NCI-H146 treated with DMSO at 0.1 percent for 48 hours (cell line): Measurements from ENCODE around the gene PALLD.

ENCODE experiments used
- DNase-seq: peaks from one replicate; lab custom pipeline; 2025; ENCODE audit not compliant: unreplicated experiment; lab: John Stamatoyannopoulos, UW

Gene PALLD

DNA sequence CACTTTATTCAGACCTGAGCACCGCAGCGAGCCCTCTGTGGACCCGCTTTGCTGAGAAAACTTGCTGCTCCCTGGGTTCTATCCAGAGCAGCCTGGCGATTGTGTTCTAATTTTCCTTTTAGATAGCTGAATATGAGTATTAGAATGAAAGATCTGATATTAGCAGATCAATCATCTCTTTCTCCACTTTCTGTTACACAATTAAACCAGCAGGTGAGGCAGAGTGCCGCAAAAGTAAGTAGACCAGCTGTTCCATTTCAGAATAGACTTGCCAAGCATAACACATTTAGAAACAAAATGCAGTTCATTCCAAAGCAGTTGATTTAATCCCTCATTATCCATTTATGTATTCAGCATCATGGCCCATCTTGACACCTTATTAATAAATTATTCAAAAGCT is 58.6 kb downstream of the PALLD start:
- no peak for DNase-seq

DNA sequence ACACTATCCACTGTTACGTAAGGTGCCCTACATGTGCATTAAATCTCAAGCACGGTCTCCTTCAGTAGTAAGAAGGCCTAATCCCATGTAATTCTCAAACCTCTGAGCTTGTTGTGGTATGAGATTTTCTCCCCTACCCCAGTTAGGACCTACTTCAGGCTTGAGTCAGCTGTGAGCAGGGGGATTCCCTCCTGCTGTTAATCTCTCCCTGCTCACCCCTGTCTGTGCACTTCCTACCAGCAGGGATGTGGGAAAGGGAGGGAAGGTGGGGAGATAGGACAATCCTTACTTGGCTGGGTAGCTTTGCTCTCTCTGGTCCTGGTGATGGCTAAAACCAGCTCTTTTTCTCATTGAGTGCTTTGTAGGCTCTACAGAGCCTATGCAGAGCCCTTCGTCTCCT is 60.8 kb downstream of the PALLD start:
- no peak for DNase-seq

DNA sequence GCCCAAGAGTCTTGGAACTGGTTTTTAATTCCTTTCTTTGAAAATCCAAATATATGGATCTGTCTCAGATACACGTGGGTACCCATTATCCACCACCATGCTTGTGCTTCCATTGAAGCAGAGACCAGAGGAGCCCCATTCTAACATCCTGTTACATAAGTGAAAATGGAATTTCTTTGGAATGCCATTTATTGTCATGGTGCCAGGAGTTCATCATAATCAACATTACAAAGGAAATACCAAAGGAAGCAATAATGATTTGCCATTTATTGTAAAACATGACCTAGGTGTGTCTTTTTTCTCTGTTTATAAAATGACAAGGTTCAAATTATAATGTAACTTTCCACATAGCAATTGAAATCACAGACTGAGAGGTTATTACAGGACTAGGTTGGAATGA is 61.7 kb downstream of the PALLD start:
- DNase-seq: no peak

DNA sequence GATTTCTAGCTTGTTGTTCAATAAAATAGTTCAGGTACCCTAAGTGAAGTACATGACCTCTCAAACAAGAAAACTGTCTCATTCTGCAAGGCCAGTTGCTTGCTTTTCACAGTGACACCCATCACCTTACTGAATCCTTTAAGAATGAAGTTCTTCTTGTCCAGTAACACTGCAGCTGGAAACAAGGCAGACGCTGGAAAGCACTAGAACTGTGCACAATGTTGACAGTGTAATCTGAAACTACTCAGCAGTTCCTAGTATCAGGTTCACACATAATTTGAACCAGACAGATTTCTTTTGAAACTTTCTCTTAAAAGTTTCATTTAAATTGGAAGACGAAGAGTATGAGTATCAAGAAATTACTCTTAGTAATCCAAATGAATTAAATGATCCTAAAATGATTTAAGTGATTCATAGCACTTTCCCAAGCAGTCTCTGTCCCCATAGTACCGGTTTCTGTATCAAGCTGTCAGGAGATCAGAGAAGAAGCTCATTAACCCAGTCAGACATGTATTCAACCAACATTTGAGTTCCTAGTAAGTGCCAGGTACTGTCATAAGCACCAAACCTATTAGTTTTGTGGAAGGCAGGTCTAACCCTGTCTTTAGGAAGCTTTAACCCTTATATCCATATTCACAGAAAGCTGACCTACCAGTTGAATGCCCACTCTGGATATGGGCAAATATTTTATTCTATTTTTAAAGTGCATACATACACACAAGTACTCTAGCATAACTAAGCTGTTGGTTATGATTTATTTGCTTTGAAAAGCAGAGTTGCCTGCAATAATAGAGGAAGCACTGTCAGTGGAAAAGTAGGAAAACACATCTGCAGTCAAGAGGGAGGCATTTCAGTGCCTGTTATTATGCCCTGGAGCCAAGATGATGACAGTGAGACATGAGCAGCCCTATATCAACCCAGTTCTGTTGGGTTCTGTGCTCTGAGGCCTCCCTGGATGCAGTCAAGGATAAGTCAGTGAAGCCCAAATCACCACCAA is 63.6 kb downstream of the PALLD start:
- no peak for DNase-seq

DNA sequence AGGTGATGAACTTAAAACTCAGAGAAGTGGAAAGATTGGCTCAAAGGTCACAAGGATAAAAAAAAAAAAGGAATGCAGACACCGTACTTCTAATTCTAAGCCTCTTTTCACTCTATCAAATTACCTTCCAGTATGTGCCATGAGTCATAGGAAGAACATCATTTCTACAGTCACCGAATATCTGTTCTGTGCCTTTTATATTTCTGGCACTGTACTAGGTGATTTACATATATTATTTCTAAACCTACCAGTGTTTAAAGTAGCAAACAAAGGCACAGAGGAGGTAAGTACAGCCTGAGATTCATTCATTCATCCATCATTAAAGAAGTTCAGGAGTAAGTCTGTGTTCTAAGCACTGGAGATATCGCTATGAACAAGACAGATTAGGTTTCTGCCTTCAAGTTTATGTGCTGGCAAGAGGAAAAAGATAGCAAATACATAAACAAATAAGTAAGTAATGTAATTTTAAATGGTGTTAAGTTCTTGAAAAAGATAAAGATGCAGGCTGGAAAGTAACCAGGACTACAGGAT is 65.3 kb downstream of the PALLD start:
- no peak for DNase-seq

DNA sequence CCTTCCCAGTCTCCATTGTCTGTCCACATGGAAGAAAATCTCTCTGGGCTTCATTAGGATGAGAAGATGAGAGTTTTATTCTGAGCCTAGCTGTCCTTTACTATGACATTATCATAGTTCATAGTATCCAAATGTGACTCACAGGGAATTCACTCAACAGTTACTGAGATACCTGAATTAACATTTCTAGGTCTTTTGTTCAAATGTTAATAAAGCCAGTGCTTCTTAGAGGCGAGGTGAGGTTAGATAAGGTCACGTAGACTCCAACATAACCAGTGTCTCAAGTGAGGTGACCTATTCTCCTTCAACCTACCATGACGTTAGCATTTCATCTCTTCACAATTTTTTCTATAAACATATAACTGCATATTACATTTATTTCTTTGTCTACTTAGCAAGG is 67.2 kb downstream of the PALLD start:
- no peak for DNase-seq

DNA sequence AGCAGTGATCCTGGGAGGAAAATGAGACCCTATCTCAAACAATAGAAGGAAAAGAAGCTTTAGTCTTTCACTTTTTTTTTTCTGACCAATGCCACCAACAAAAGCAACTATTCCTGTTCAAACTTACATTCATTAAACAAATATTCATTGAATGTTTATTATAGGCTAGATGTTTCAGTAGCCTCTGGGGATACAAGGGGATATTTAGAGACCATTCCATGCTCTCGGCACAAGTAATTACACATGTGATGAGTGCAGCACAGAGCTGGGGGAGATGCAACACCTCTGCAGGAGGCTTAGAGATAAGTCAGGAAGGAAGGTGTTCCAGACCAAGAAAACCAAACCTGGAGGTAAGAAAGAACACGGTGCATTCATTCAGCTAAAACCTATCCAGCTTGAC is 68.3 kb downstream of the PALLD start:
- DNase-seq: no peak

DNA sequence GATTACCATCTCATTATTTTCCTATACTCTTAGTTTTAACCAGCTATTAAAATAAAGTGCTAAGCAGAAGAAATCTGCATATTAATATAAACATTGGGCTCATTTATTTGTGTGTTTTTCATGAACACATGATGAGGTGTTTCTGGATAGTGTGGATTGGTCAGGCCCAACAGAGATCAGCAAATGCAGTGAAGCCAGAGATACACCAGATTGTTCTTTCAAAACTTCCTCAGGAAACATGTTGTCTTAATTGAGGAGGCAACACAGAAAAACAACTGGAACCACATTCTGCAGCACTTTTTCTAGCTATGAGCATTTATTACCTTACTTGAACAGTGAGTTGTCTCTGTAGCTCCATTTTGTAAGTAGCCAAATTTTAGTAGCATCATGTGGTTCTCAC is 69.9 kb downstream of the PALLD start:
- no peak for DNase-seq

DNA sequence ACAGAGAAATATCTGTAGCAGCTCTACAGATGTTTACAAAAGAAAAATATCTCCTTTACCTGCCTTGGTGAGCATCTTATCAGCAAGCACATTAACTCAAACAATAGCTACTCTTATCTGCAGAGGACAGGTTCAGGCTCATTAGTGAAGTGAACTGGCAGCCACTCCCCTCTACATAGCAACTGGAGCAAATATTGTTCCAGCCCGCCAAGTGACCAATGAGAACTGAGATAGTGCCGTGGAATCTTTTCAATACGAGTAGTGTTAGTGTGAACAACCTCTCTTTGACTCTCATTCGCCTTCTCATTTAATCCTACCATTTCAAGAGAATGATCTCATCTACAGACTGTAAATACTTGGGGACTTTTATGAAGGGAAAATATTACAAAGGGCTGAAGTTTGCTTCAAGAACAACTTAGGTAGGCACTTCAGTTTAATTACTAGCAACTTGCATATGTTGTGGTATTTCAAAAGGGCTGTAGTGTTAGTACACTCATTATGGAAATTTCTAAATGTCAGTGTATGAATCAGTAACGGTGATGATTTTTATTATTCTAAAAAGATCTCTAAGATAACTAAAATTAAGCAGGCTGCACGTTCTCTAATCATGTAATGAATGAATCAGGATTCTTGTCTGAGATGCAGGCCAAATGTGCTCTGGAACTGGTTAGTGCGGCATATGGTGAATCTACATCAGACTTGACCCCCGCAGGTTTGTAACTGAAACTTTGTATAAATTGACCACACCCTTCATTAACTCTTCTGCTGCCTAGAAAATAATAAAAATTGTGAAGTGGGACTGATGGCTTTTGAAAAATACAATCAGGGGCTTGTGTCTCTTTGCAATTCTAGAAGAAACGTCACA is 72.4 kb downstream of the PALLD start:
- no peak for DNase-seq

DNA sequence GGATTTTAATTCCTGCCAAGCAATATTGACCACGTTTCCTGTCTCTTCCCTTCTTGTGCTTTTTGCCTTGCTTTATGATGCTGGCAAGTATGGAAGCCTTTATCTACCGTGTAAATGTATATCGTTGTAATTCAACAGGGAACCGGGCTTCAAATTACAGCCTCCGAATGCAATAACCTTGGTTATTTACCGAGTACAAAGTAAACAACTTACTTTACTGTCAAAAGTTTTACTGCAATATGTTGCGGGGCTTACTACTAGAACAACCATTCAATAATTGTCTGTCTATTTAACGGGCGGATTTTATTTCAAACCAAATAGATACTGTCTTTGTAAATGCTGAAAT is 73.1 kb downstream of the PALLD start:
- DNase-seq: no peak

DNA sequence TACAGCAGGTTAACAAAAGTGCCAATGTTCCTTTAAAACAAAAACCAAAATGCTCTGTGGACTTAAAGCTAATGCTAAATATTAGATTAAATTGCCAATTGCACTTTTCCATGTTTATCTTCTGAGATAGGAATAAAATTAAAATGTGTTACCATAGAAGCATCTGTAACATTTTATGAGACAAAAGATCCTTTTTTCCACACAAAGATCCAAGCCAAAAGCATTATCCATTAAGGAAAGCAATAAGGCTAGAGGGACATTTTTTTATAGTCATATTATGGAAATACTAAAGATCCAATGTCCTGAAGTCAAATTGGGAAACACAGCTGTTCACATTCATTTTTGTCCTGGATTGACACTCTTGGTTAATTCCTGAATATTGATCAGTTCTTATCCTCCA is 73.6 kb downstream of the PALLD start:
- DNase-seq: no peak

DNA sequence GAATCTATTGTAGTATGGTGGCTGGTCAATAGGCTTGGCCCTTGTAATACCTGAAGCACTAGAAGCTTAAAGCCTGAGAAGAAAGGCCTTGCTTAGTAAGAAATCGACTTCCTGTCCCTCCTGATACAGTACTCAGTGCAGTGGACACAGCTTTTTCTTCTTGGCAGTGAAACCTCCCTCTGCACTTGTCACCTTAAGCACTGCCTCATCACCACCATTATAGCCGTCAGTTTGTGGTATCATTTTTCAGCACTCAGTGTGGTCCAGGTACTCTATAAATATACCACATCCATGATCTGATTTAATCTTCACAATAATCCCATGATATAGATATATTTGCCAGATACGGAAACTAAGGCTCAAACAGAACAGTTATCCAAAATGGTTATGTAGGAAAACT is 75.2 kb downstream of the PALLD start:
- DNase-seq: no peak

DNA sequence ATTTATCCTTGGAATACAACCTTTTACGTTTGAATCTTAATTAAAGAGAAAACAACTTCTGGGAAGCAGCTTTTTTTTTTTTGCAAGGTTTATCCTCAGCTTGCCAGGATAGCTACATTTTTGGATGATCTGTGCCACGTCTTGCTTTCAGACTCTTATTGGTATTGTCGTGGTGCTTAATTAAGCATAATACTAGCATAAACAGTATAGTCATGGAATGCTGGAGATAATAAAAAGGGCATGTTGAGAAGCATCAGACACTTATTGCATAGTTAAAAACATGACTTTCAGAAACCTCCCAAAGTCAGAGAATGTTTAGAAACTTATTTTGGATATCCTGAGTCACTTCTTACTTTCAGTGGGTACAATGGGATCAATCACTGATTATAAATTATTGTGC is 77.0 kb downstream of the PALLD start:
- no peak for DNase-seq

DNA sequence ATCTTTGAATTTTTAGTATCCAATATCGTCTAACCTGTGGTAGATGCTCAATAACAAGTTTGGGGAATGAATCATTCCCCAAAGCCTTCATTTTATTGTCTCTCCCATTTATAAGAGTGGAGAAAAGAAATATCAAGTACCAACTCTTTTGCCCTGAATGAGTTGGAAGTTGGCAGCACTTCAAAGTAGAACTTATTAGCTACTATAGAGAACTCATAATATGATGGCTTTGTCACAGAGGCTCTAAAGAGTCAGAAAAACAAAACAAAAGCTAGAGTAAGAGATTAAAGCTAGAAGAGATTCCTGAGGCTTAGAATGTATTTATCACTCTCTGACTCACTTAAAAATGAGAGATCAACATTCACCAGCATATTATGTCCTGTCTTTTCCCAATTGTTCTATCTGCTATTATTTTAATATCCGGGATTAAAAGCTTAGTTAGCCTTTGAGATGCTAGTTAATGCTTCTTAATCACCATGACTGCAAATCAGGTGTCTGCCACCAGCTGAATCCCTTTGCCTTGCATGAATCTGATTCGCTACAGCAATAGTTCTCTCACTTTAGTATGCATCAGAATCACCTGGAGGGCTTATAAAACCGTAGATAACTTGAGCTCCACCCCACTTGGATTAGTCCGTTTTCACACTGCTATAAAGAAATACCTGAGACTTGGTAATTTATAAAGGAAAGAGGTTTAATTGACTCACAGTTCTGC is 77.9 kb downstream of the PALLD start:
- DNase-seq: no peak

DNA sequence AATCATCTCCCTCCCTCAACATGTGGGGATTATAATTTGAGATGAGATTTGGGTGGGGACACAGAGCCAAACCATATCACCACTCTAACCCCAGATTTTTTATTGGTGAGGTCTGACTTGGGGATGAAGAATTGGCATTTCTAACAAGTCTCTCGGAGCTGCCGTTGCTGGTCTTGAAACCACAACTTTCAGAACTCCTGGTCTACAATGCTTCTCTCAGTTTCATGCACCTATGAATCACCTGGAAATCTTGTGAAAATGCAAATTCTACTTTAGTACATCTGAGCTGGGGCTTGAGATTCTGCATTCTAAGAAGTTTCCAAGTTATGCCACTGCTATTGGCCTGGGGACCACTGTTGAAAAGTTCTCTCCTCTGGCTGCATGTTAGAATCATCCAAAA is 78.6 kb downstream of the PALLD start:
- no peak for DNase-seq

DNA sequence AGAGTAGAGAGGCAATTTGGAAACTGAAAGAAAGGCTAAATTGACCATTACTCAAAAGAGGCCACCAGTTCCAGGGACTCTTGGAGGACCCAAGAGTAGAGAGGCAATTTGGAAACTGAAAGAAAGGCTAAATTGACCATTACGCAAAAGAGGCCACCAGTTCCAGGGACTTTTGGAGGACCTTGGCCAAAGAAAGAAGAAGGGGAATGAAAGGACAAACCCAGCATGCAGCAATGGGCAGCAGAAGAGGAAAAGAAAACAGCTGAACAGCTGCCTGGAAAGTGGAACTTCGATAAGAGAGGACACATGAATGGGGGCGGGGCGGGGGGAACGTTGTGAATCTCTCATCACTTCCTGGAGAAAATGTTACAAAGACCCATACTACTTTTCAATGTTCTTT is 80.8 kb downstream of the PALLD start:
- no peak for DNase-seq

DNA sequence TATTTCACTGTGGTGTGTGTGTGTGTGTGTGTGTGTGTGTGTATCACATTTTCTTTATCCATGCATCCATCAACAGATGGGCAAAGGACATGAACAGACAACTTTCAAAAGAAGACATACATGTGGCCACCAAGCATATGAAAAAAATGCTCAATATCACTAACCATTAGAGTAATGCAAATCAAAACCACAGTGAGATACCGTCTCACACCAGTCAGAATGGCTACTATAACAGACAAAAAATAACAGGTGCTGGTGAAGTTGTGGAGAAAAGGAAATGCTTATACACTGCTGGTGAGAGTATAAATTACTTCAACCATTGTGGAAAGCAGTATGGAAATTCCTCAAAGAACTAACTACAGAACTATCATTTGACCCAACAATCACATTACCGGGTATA is 83.4 kb downstream of the PALLD start:
- DNase-seq: no peak

DNA sequence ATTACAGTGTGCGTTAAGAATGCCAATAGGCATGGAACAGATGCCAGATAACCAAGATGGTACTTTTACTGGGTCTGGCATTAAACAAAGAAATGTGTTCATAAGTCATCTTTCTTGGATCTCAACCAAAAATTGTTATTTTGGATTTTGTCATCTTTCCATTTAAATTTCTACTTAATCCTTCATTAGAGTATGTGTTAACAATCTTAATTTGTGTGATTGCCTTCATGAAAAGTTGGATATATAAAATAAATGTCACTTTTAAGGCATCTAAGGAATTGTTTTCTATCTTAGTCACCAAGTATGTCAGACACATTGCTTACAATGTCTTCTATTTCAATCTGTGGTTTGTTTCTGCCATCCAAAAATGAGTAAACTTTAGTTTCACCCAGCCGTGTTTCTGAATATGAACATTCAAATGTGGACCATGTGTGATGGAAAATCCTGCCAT is 87.5 kb downstream of the PALLD start:
- DNase-seq: no peak

DNA sequence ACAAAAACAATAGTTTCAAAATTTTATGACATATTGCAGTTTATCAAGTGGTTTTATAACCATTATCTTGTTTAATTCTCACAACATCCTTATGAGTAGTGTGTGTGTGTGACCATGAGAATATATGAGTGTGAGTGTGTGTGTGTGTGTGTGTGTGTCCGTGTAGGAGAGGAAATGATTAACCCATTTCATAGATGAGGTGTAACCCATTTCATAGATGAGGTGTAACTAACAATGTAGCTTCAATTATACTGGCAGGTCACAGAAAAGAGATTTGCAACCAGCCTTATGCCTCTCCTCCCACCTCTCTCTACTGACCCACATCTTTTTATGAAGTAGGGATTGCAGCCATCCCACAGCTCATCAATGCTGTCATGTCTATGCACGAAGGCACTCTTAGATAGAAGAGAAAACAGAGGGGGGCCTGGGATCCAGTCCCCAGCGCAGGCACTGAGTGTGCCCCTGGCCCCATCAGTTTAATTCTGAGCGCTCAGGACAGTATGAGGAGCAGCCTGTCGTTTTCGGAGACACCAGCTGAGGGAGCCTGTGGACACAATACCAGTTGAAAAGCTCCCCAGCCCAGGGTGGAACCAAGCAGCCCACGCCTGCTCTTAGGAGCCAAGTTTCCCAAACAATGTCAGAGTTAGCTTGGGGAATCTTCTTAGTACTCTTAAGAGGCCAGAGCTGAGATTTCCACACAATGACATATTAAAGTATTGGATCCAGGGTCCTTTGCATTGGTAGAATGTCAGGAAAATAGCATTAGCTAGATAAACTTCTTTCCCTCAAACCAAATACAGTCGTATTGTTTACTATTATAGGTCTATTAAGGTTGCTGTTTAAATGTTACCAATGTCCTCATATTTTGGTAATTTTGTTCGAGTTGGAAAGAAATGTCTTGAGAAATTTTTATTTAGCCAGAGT is 88.6 kb downstream of the PALLD start:
- DNase-seq: no peak

DNA sequence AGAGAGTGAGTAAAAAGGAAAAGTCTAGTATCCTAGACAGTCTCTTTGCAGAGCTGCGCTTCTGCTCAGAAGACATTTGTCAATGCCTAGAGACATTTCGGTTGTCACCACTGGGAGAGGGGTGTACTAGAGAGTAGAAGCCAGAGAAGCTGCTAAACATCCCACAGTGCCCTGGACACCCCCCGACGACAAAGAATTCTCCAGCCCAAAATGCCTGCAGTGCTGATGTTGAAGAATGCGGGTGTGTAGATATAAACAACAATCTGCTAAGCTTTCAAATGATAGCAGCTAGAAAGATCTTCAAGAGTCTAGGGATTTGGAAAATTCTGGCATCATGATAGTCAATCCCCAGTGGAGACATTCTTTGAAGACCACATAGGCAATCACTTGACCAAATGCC is 90.1 kb downstream of the PALLD start:
- no peak for DNase-seq
